ENCODE results near the gene DIRAS1. TPM values are rescaled to one million over a fixed set of nuclear protein-coding genes. Genes with fewer than 3 reads are reported as not detected.

DIRAS1 gene
- total and polyA plus RNA-seq, 2 donors (not counting 3 experiments of a cell fraction or from before 2014, with no cell fraction given) = 0.09 to 0.17 TPM

DNA sequence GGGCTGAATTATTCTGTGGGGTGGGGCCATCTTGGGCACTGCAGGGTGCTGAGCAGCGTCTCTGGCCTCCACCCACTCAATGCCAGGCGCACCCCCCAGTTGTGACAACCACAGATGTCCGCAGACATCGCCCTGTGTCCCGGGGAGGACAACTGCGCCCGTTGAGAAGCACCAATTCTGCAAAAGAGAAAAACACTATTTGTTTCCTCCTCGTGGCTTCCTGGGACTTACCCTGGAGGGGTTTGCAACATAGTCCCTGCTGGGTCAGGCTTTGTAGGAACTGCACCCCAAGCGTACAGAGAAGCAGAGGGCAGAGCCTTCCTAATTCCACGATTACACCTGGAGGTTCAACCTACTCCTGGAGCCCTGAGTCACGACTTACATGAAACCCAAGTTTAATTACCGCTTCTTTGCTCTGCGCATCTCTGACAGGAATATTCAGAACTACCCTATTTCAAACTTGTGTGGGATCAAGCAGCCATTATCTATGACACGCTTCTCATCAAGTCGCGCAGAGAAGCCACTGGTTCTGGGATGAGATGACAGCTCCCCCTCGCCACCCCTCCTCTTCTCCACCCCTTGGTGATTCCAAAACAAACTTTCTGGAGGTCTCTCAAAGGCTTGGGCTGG is 29.8 kb upstream of the DIRAS1 start:
- Histone ChIP-seq H3K9ac (replicated peaks; ENCODE audit: extremely low read depth, insufficient read depth, low read length) (no peak overlapping the region), H3K4me3 (replicated peaks in 1 of 3; ENCODE audit: insufficient read depth in 1 of 3, low read depth in 1 of 3, low read length in 3 of 3) (no peak overlapping the region), H3K4me1 (ENCODE audit: control insufficient read depth, extremely low read depth, insufficient read depth, low read length) (no peaks in the 10 kb centered on the region), H3K36me3 (ENCODE audit: control insufficient read depth in 2 of 2, extremely low read depth in 1 of 2, insufficient read depth in 2 of 2, low read length in 2 of 2) (peaks cover 2 to 12% of the 10 kb centered on the region in 2 experiments), H3K9me1 (replicated peaks; ENCODE audit: control insufficient read depth, extremely low read depth, insufficient read depth, low read length) (no peaks in the 10 kb centered on the region), H3K79me2 (ENCODE audit: control insufficient read depth, insufficient read depth, low read length) (no peaks in the 10 kb centered on the region), H3K27ac (ENCODE audit: insufficient read depth, low read depth, low read length) (no peak overlapping the region), H2AFZ (ENCODE audit: low read depth, low read length) (no peak overlapping the region), H3K27me3 (ENCODE audit: control insufficient read depth in 2 of 2, insufficient read depth in 2 of 2, low read length in 2 of 2) (no peaks in the 10 kb centered on the region), H4K20me1 (replicated peaks; ENCODE audit: control insufficient read depth, extremely low read depth, insufficient read depth, low read length) (no peaks in the 10 kb centered on the region), H3K9me3 (replicated peaks; ENCODE audit: control insufficient read depth, insufficient read depth, low read length) (no peaks in the 10 kb centered on the region), H3K4me2 (ENCODE audit: insufficient read depth, low read length) (no peak overlapping the region)
- DNase-seq (ENCODE audit: low read depth, low spot score) (no peak), FAIRE-seq (no peak)
- dilution Hi-C loops (cut with MboI; ENCODE audit: extremely low pct_ligation_motif_present, low sequenced_read_pairs) (loop anchor here (10.0 kb wide), 1 partner anchor 56 kb away; no protein-coding TSS in a partner anchor), intact Hi-C loops (cut with micrococcal nuclease) (no loop called here)
- ChIA-PET CTCF (interaction anchor here (0.5 to 6.1 kb wide), 5 partner anchors 9 to 958 kb away, joined by 3 to 233 read pairs (median 7); partner anchors contain the start of gene SLC39A3), POLR2A (no interaction called here)
- BruUV-seq (replicated peaks) = no TSS peak
- no peak for TF ChIP-seq MYC (IDR thresholded peaks at IDR 0.05; ENCODE audit: low read depth, low read length)
- TF ChIP-seq FOS (IDR thresholded peaks at IDR 0.05; ENCODE audit: borderline replicate concordance, insufficient read depth, low read length) = no peak
- no peak for TF ChIP-seq GATA2 (IDR thresholded peaks at IDR 0.05; ENCODE audit: insufficient read depth, insufficient read length, low read depth, low read length)
- no peak for TF ChIP-seq POLR2AphosphoS5 (IDR thresholded peaks at IDR 0.05; ENCODE audit: insufficient read depth, low read depth, low read length)
- TF ChIP-seq POLR2A (IDR thresholded peaks at IDR 0.05; ENCODE audit: low read depth, low read length) = no peak
- no peak for TF ChIP-seq JUN (IDR thresholded peaks at IDR 0.05; ENCODE audit: borderline replicate concordance, insufficient read depth, insufficient read length, low read depth)
- TF ChIP-seq, protein P1, sequence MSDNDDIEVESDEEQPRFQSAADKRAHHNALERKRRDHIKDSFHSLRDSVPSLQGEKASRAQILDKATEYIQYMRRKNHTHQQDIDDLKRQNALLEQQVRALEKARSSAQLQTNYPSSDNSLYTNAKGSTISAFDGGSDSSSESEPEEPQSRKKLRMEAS (IDR thresholded peaks at IDR 0.05; ENCODE audit: insufficient read depth, insufficient read length) = no peak
- TF ChIP-seq EZH2 (IDR thresholded peaks at IDR 0.05; ENCODE audit: borderline replicate concordance, low read depth, low read length, severe bottlenecking) = no peak
- TF ChIP-seq, protein P2, sequence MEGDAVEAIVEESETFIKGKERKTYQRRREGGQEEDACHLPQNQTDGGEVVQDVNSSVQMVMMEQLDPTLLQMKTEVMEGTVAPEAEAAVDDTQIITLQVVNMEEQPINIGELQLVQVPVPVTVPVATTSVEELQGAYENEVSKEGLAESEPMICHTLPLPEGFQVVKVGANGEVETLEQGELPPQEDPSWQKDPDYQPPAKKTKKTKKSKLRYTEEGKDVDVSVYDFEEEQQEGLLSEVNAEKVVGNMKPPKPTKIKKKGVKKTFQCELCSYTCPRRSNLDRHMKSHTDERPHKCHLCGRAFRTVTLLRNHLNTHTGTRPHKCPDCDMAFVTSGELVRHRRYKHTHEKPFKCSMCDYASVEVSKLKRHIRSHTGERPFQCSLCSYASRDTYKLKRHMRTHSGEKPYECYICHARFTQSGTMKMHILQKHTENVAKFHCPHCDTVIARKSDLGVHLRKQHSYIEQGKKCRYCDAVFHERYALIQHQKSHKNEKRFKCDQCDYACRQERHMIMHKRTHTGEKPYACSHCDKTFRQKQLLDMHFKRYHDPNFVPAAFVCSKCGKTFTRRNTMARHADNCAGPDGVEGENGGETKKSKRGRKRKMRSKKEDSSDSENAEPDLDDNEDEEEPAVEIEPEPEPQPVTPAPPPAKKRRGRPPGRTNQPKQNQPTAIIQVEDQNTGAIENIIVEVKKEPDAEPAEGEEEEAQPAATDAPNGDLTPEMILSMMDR (IDR thresholded peaks at IDR 0.05; ENCODE audit: extremely low read depth in 1 of 2, insufficient read depth in 1 of 2, low read depth in 1 of 2, low read length in 2 of 2) = no peak
